SU-DHL-6 (cell line): Measurements from ENCODE around the gene DRAP1.
A peak's percentile ranks its signal among the peaks of the same experiment; 100 is the strongest.

ENCODE experiments used
- H2AFZ ChIP-seq: fragments of 200-600 bp; sonication (generic); 2 replicates; pipeline ENCODE4 v1.6.1; 2014; ENCODE audit warnings: low read depth, mild to moderate bottlenecking, moderate library complexity, mixed read lengths, antibody characterized with exemption, low read length; ENCODE audit not compliant: severe bottlenecking
- H3F3A ChIP-seq: fragments of 200-600 bp; shearing (Covaris generic); 2 replicates; pipeline ENCODE4 v1.6.0; 2016; ENCODE audit warnings: antibody characterized with exemption, mild to moderate bottlenecking; ENCODE audit not compliant: insufficient read depth
- H3K27ac ChIP-seq: fragments of 200-600 bp; sonication (generic); 2 replicates; pipeline ENCODE4 v1.5.1; 2016; ENCODE audit warnings: low read depth, mild to moderate bottlenecking, low read length, moderate library complexity, mixed read lengths
- H3K27me3 ChIP-seq: fragments of 200-600 bp; sonication (generic), shearing (Covaris generic); 2 replicates; pipeline ENCODE4 v1.6.0; 2014; ENCODE audit warnings: mild to moderate bottlenecking, low read length
- H3K36me3 ChIP-seq: fragments of 200-600 bp; sonication (generic); 2 replicates; pipeline ENCODE4 v1.6.1; 2014; ENCODE audit warnings: mild to moderate bottlenecking, low read length, mixed read lengths
- H3K4me2 ChIP-seq: fragments of 300-600, 200-600 bp; shearing (Covaris generic), sonication (generic); 2 replicates; pipeline ENCODE4 v1.6.0; 2014; ENCODE audit warnings: low read length, low read depth, mild to moderate bottlenecking; ENCODE audit not compliant: poor library complexity, severe bottlenecking
- H3K4me3 ChIP-seq: fragments of 200-600 bp; sonication (generic); 2 replicates; pipeline ENCODE4 v1.5.1; 2014; ENCODE audit warnings: antibody characterized with exemption, low read length, mild to moderate bottlenecking, mixed read lengths; ENCODE audit not compliant: insufficient read depth, poor library complexity, severe bottlenecking
- H3K79me2 ChIP-seq: fragments of 200-600 bp; sonication (generic); 2 replicates; pipeline ENCODE4 v1.6.1; 2014; ENCODE audit warnings: mild to moderate bottlenecking, low read length, moderate library complexity; ENCODE audit not compliant: insufficient read depth
- H3K9ac ChIP-seq: fragments of 200-600 bp; sonication (generic); 2 replicates; pipeline ENCODE4 v1.7.0; 2014; ENCODE audit warnings: mild to moderate bottlenecking, low read length
- H3K9me2 ChIP-seq: fragments of 200-600 bp; sonication (generic); replicated peaks from 2 replicates; pipeline ENCODE4 v1.6.1; 2014; ENCODE audit warnings: low read length; ENCODE audit not compliant: insufficient read depth
- H3K9me3 ChIP-seq: fragments of 200-600 bp; sonication (generic); 2 replicates; pipeline ENCODE4 v1.6.1; 2014; ENCODE audit warnings: low read length, mixed read lengths; ENCODE audit not compliant: insufficient read depth
- H4K20me1 ChIP-seq: fragments of 200-600 bp; sonication (generic); 2 replicates; pipeline ENCODE4 v1.6.1; 2014; ENCODE audit warnings: low read depth, mild to moderate bottlenecking, antibody characterized with exemption, low read length, moderate library complexity, mixed read lengths
- CTCF ChIP-seq: fragments of 200-600 bp; sonication (generic); IDR thresholded peaks from one replicate; pipeline ENCODE4 v1.5.1; 2017; ENCODE audit warnings: antibody characterized with exemption, mild to moderate bottlenecking, low read length, moderate library complexity; ENCODE audit not compliant: insufficient read depth, poor library complexity, severe bottlenecking
- EZH2phosphoT487 ChIP-seq: fragments of 200-600 bp; sonication (generic), shearing (Covaris generic); conservative IDR thresholded peaks from 2 replicates; pipeline ENCODE4 v1.6.1; 2018; ENCODE audit warnings: mild to moderate bottlenecking, antibody characterized with exemption, low read length, moderate library complexity, mixed read lengths

The DRAP1 gene

GRCh38 chr11:65919141-65919572 lies at the start of gene DRAP1:
Gene DRAP1, plus strand, starts transcription at chr11:65919426. Its CDS starts 76 bp downstream, at chr11:65919502.
- H3K9me3 ChIP-seq: no peaks in the 10 kb centered on the region
- no peaks in the 10 kb centered on the region for H4K20me1 ChIP-seq
- H3K79me2 ChIP-seq: no peaks in the 10 kb centered on the region
- no peaks in the 10 kb centered on the region for H3K9me2 ChIP-seq
- peak within 1 kb of the TSS; percentile 38; the same call in 1 of the 2 replicates for H3K27ac ChIP-seq
- H3K9ac ChIP-seq: peak within 1 kb of the TSS; percentile 76
- TF ChIP-seq CTCF: no peak
- TF ChIP-seq EZH2phosphoT487: no peak
- H3K4me3 ChIP-seq: peak within 1 kb of the TSS; percentile 84
- H3K27me3 ChIP-seq: no peaks in the 10 kb centered on the region
- peak within 1 kb of the TSS; percentile 87 for H3K4me2 ChIP-seq
- no peaks in the 10 kb centered on the region for H3K36me3 ChIP-seq
- H2AFZ ChIP-seq: peak within 1 kb of the TSS; percentile 99
- no peaks in the 10 kb centered on the region for H3F3A ChIP-seq

- H3K9me2 ChIP-seq: no peaks in the 10 kb centered on the region
- H3K27ac ChIP-seq: no peak overlapping the region
- no peak for TF ChIP-seq CTCF
- TF ChIP-seq EZH2phosphoT487: no peak
Measured at GRCh38 chr11:65869643-65870306, 49.5 kb upstream of the DRAP1 start.

GRCh38 chr11:65870307-65870658 lies 48.9 kb upstream of the DRAP1 start:
- no peaks in the 10 kb centered on the region for H4K20me1 ChIP-seq
- H3K4me3 ChIP-seq: no peak overlapping the region
- H3K27ac ChIP-seq: no peak overlapping the region
- H3K27me3 ChIP-seq: no peaks in the 10 kb centered on the region
- H3K4me2 ChIP-seq: no peak overlapping the region
- no peaks in the 10 kb centered on the region for H3K36me3 ChIP-seq
- no peaks in the 10 kb centered on the region for H3F3A ChIP-seq
- H3K9ac ChIP-seq: no peak overlapping the region
- no peak overlapping the region for H2AFZ ChIP-seq
- H3K79me2 ChIP-seq: no peaks in the 10 kb centered on the region
- H3K9me3 ChIP-seq: no peaks in the 10 kb centered on the region
- TF ChIP-seq EZH2phosphoT487 (no peak), CTCF (no peak)
- H3K9me2 ChIP-seq: no peaks in the 10 kb centered on the region

More at GRCh38 chr11:65869643-65870306, 49.5 kb upstream of the DRAP1 start:
- H3K36me3 ChIP-seq: no peaks in the 10 kb centered on the region
- H3K27me3 ChIP-seq: no peaks in the 10 kb centered on the region
- H3K4me2 ChIP-seq: no peak overlapping the region
- no peak overlapping the region for H3K9ac ChIP-seq
- H3K79me2 ChIP-seq: no peaks in the 10 kb centered on the region
- H3F3A ChIP-seq: no peaks in the 10 kb centered on the region
- no peaks in the 10 kb centered on the region for H4K20me1 ChIP-seq
- H3K4me3 ChIP-seq: no peak overlapping the region
- no peaks in the 10 kb centered on the region for H3K9me3 ChIP-seq
- no peak overlapping the region for H2AFZ ChIP-seq
